HepG2 (cell line): ENCODE measurements around the gene DDN. TPM values are rescaled to one million over a fixed set of nuclear protein-coding genes. Genes with fewer than 3 reads are reported as not detected.
A peak's percentile ranks its signal among the peaks of the same experiment; 100 is the strongest.

Experiments
- BRD4 ChIP-seq: sonication (generic); formaldehyde crosslinking; IDR thresholded peaks from 2 replicates; pipeline ENCODE4 v1.4.0; 2020; ENCODE audit warnings: missing genetic modification reagents
- CCAR2 ChIP-seq: fragments of 200-400 bp; formaldehyde crosslinking; optimal IDR thresholded peaks from 2 replicates; pipeline ENCODE3; 2018; ENCODE audit warnings: low read depth, mild to moderate bottlenecking, low read length, moderate library complexity
- CENPBD1 ChIP-seq: sonication (generic); formaldehyde crosslinking; IDR thresholded peaks from 2 replicates; pipeline ENCODE4 v1.8.0; 2022; ENCODE audit warnings: missing genetic modification reagents, low read depth, mild to moderate bottlenecking, borderline replicate concordance
- ESRRA ChIP-seq: sonication (generic); formaldehyde crosslinking; IDR thresholded peaks from 2 replicates; pipeline ENCODE4 v1.5.1; 2020; ENCODE audit warnings: mild to moderate bottlenecking, low read depth, missing genetic modification reagents
- FOXO4 ChIP-seq: sonication (generic); formaldehyde crosslinking; conservative IDR thresholded peaks from 2 replicates; pipeline ENCODE4 v1.8.1; 2023; ENCODE audit warnings: missing genetic modification reagents
- KDM5B ChIP-seq: sonication (generic); formaldehyde crosslinking; IDR thresholded peaks from 2 replicates; pipeline ENCODE4 v1.4.0; 2020; ENCODE audit warnings: missing genetic modification reagents, mild to moderate bottlenecking, borderline replicate concordance
- MAFG ChIP-seq: sonication (generic); formaldehyde crosslinking; IDR thresholded peaks from 2 replicates; pipeline ENCODE4 v1.5.1; 2020; ENCODE audit warnings: mild to moderate bottlenecking, missing genetic modification reagents
- MEIS1 ChIP-seq: sonication (generic); formaldehyde crosslinking; IDR thresholded peaks from 2 replicates; pipeline ENCODE4 v1.9.0; 2021; ENCODE audit warnings: mild to moderate bottlenecking, missing genetic modification reagents, moderate library complexity, borderline replicate concordance
- MIER2 ChIP-seq: IDR thresholded peaks from 2 replicates; pipeline ENCODE4 v1.6.1; 2016; ENCODE audit warnings: missing biosample characterization, missing genetic modification reagents
- MTERF4 ChIP-seq: sonication (generic); formaldehyde crosslinking; IDR thresholded peaks from 2 replicates; pipeline ENCODE4 v1.8.0; 2023; ENCODE audit warnings: mild to moderate bottlenecking, missing genetic modification reagents
- PRDM4 ChIP-seq: sonication (generic); formaldehyde crosslinking; IDR thresholded peaks from 2 replicates; pipeline ENCODE4 v1.9.0; 2021; ENCODE audit warnings: missing genetic modification reagents, borderline replicate concordance
- ZMYM3 ChIP-seq: sonication (generic); formaldehyde crosslinking; IDR thresholded peaks from 2 replicates; pipeline ENCODE4 v1.5.1; 2020; ENCODE audit warnings: mild to moderate bottlenecking, missing genetic modification reagents
- ZNF281 ChIP-seq: sonication (generic); formaldehyde crosslinking; IDR thresholded peaks from 2 replicates; pipeline ENCODE4 v1.4.0; 2020; ENCODE audit warnings: missing genetic modification reagents, borderline replicate concordance
- ZNF362 ChIP-seq: sonication (generic); formaldehyde crosslinking; IDR thresholded peaks from 2 replicates; pipeline ENCODE4 v1.4.0; 2020; ENCODE audit warnings: missing genetic modification reagents, mild to moderate bottlenecking, borderline replicate concordance
- ZNF383 ChIP-seq: sonication (generic); formaldehyde crosslinking; IDR thresholded peaks from 2 replicates; pipeline ENCODE4 v1.4.0; 2020; ENCODE audit warnings: missing genetic modification reagents, mild to moderate bottlenecking, borderline replicate concordance
- ZNF557 ChIP-seq: sonication (generic); formaldehyde crosslinking; IDR thresholded peaks from 2 replicates; pipeline ENCODE4 v1.4.0; 2020; ENCODE audit warnings: missing genetic modification reagents
- ZNF7 ChIP-seq: IDR thresholded peaks from 2 replicates; pipeline ENCODE4 v1.6.1; 2016; ENCODE audit warnings: missing biosample characterization, missing genetic modification reagents
- polyA plus RNA-seq, 8 experiments: library from polyadenylated mRNA; depleted of rRNA in 3 of 8; stranded (reverse) in 7 of 8; unstranded in 1 of 8; fragments of >200 nt; fragmentation: Illumina TruSeq in 4 of 8; extraction: Trizol in 4 of 8; gene quantifications; 2 replicates each; pipeline versions ENCODE4 v1.2.1 to v1.2.3, GENCODE V29; 2011 to 2016; ENCODE audit warnings: low read depth in 4 of 8, missing spikeins in 1 of 8, mixed read lengths in 1 of 8; ENCODE audit not compliant: insufficient read depth in 1 of 8
- total RNA-seq, 5 experiments: library from RNA; depleted of rRNA; stranded (reverse); fragments of >200 nt; fragmentation: Illumina TruSeq; extraction: Trizol; gene quantifications; 2 replicates each; pipeline ENCODE4 v1.2.3, GENCODE V29; 2016; ENCODE audit warnings: low read depth in 1 of 5

The DDN gene
- total and polyA plus RNA-seq, 2 of the 13 experiments (the other 11 are each of a cell fraction or from before 2014, with no cell fraction given), result 0.24 to 0.53 TPM

GRCh38 chr12:48969833-48970701, 29.1 kb downstream of the DDN start (continued):
- TF ChIP-seq ZMYM3 (CRISPR knock-in tag) (no peak), FOXO4 (CRISPR knock-in tag) (no peak), ESRRA (no peak), PRDM4 (CRISPR knock-in tag) (no peak), MIER2 (CRISPR knock-in tag) (no peak), MAFG (CRISPR knock-in tag) (no peak), ZNF281 (CRISPR knock-in tag) (no peak), CCAR2 (no peak), ZNF557 (CRISPR knock-in tag) (no peak), ZNF383 (CRISPR knock-in tag) (no peak), BRD4 (CRISPR knock-in tag) (no peak), ZNF362 (CRISPR knock-in tag) (no peak), MEIS1 (CRISPR knock-in tag) (0 out of 2 replicates have a peak, but pooled peaks have one; percentile 54), KDM5B (peak; percentile 56; the same call in 1 of the 2 replicates), MTERF4 (CRISPR knock-in tag) (no peak), ZNF7 (CRISPR knock-in tag) (no peak), CENPBD1 (CRISPR knock-in tag) (no peak)
